Measurements from ENCODE around the gene NFYA. TPM values are rescaled to one million over a fixed set of nuclear protein-coding genes. Genes with fewer than 3 reads are reported as not detected.

NFYA gene
- total and polyA plus RNA-seq, 2 donors (not counting 1 experiment from before 2014, with no cell fraction given): 23.3 to 44.3 TPM

DNA sequence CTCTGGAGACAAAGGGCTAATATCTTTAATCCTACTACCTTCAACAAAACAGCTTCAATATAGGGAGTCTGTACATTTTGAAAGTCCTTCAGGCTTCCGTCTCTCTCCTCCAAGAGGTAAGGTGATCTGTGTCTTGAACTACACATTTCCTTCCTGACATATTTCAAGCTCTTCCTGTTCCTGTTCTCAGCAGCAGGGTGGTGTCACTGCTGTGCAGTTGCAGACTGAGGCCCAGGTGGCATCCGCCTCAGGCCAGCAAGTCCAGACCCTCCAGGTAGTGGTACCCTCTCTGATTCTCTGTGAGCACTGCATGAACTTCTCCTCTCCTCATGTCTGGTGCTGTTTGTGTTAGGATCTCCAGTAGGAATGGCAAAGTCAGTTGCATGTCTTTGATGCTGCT lies 7.8 kb downstream of the NFYA start:
- Mint-ChIP-seq H3K9me3 (ENCODE audit: insufficient read depth) (no peaks in the 10 kb centered on the region), H3K4me3 (peak overlapping the region; percentile 58), H3K27me3 (no peaks in the 10 kb centered on the region), H3K4me1 (peaks cover 43% of the 10 kb centered on the region), H3K27ac (peak overlapping the region; percentile 75)
- Histone ChIP-seq H3K9ac (ENCODE audit: low read length) (peak overlapping the region; percentile 41), H3K27ac (ENCODE audit: low read length in 2 of 2) (peak overlapping the region; percentile 42 to 64), H4K20me1 (ENCODE audit: control insufficient read depth, insufficient read depth, low read length, poor library complexity, severe bottlenecking) (no peaks in the 10 kb centered on the region), H3K9me3 (ENCODE audit: control extremely low read depth in 1 of 3, control insufficient read depth in 2 of 3, insufficient read depth in 1 of 3, low read length in 2 of 3) (no peaks in the 10 kb centered on the region), H3K4me3 (ENCODE audit: control extremely low read depth in 1 of 5, extremely low read depth in 1 of 5, insufficient read depth in 1 of 5, low read depth in 2 of 5, low read length in 4 of 5) (peak overlapping the region in 3 of 5 experiments; percentile 5 to 25 (median 13)), H2AFZ (ENCODE audit: insufficient read depth, low read depth, low read length, poor library complexity, severe bottlenecking) (peak overlapping the region; percentile 36), H3K4me1 (ENCODE audit: control insufficient read depth in 2 of 2, insufficient read depth in 2 of 2, low read length in 2 of 2) (peaks cover 17 to 22% of the 10 kb centered on the region in 2 donors), H3K27me3 (replicated peaks in 1 of 4; ENCODE audit: control extremely low read depth in 1 of 4, control insufficient read depth in 3 of 4, insufficient read depth in 4 of 4, low read length in 3 of 4) (no peaks in the 10 kb centered on the region), H3K4me2 (replicated peaks; ENCODE audit: low read depth, low read length, poor library complexity, severe bottlenecking) (peak overlapping the region; percentile 60), H3K36me3 (replicated peaks in 1 of 2; ENCODE audit: control extremely low read depth in 1 of 2, control insufficient read depth in 1 of 2, extremely low read depth in 1 of 2, insufficient read depth in 2 of 2, low read length in 1 of 2) (peaks cover 6 to 57% of the 10 kb centered on the region in 2 experiments), H3K79me2 (ENCODE audit: control insufficient read depth, insufficient read depth, low read length) (peaks cover 76% of the 10 kb centered on the region)
- ChIA-PET POLR2A (no interaction called here), CTCF (interaction anchor here (1.6 kb wide), 1 partner anchor 102 kb away, joined by 3 read pairs; no protein-coding TSS in a partner anchor)
- peak; percentile 47 for ATAC-seq (ENCODE audit: low read depth)
- no peak for TF ChIP-seq EZH2 (IDR thresholded peaks at IDR 0.05; ENCODE audit: borderline replicate concordance, insufficient read depth, low read depth, low read length, poor library complexity, severe bottlenecking)
- TF ChIP-seq, protein P1, sequence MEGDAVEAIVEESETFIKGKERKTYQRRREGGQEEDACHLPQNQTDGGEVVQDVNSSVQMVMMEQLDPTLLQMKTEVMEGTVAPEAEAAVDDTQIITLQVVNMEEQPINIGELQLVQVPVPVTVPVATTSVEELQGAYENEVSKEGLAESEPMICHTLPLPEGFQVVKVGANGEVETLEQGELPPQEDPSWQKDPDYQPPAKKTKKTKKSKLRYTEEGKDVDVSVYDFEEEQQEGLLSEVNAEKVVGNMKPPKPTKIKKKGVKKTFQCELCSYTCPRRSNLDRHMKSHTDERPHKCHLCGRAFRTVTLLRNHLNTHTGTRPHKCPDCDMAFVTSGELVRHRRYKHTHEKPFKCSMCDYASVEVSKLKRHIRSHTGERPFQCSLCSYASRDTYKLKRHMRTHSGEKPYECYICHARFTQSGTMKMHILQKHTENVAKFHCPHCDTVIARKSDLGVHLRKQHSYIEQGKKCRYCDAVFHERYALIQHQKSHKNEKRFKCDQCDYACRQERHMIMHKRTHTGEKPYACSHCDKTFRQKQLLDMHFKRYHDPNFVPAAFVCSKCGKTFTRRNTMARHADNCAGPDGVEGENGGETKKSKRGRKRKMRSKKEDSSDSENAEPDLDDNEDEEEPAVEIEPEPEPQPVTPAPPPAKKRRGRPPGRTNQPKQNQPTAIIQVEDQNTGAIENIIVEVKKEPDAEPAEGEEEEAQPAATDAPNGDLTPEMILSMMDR (IDR thresholded peaks at IDR 0.05): no peak
- intact Hi-C loops (cut with micrococcal nuclease): no loop called here
- peak; percentile 44 for DNase-seq
- 63% methylated on average over 1 of the region's 2 CpGs for WGBS (ENCODE audit: insufficient coverage)

GRCh38 chr6:41083072-41083471 lies 10.3 kb downstream of the NFYA start:
- H3K4me3 Mint-ChIP-seq: no peak overlapping the region
- POLR2A ChIA-PET: no interaction called here
- intact Hi-C loops (cut with micrococcal nuclease): no loop called here

More at GRCh38 chr6:41083072-41083471, 10.3 kb downstream of the NFYA start:
- Histone ChIP-seq H3K27me3 (replicated peaks in 1 of 4; ENCODE audit: control extremely low read depth in 1 of 4, control insufficient read depth in 3 of 4, insufficient read depth in 4 of 4, low read length in 3 of 4) (no peaks in the 10 kb centered on the region), H3K36me3 (replicated peaks in 1 of 2; ENCODE audit: control extremely low read depth in 1 of 2, control insufficient read depth in 1 of 2, extremely low read depth in 1 of 2, insufficient read depth in 2 of 2, low read length in 1 of 2) (peaks cover 13 to 72% of the 10 kb centered on the region in 2 experiments), H4K20me1 (ENCODE audit: control insufficient read depth, insufficient read depth, low read length, poor library complexity, severe bottlenecking) (peaks cover 18% of the 10 kb centered on the region), H3K27ac (ENCODE audit: low read length in 2 of 2) (no peak overlapping the region), H3K4me2 (replicated peaks; ENCODE audit: low read depth, low read length, poor library complexity, severe bottlenecking) (no peak overlapping the region), H3K4me3 (ENCODE audit: control extremely low read depth in 1 of 5, extremely low read depth in 1 of 5, insufficient read depth in 1 of 5, low read depth in 2 of 5, low read length in 4 of 5) (no peak overlapping the region), H3K4me1 (ENCODE audit: control insufficient read depth in 2 of 2, insufficient read depth in 2 of 2, low read length in 2 of 2) (peaks cover 12 to 13% of the 10 kb centered on the region in 2 donors), H3K9ac (ENCODE audit: low read length) (no peak overlapping the region), H2AFZ (ENCODE audit: insufficient read depth, low read depth, low read length, poor library complexity, severe bottlenecking) (no peak overlapping the region), H3K79me2 (ENCODE audit: control insufficient read depth, insufficient read depth, low read length) (peaks cover 61% of the 10 kb centered on the region), H3K9me3 (ENCODE audit: control extremely low read depth in 1 of 3, control insufficient read depth in 2 of 3, insufficient read depth in 1 of 3, low read length in 2 of 3) (no peaks in the 10 kb centered on the region)
- TF ChIP-seq, protein P1 (IDR thresholded peaks at IDR 0.05): no peak
- no peak for TF ChIP-seq EZH2 (IDR thresholded peaks at IDR 0.05; ENCODE audit: borderline replicate concordance, insufficient read depth, low read depth, low read length, poor library complexity, severe bottlenecking)
- peaks cover 32% of the 10 kb centered on the region for H3K4me1 Mint-ChIP-seq
- CTCF ChIA-PET: interaction anchor here (0.8 kb wide), 1 partner anchor 224 kb away, joined by 3 read pairs; no protein-coding TSS in a partner anchor
- H3K27me3 Mint-ChIP-seq: no peaks in the 10 kb centered on the region
- ATAC-seq (ENCODE audit: low read depth): no peak
- H3K27ac Mint-ChIP-seq: no peak overlapping the region
- DNase-seq: no peak
- no peaks in the 10 kb centered on the region for H3K9me3 Mint-ChIP-seq (ENCODE audit: insufficient read depth)
